Measurements from ENCODE around the gene TM4SF4. TPM values are rescaled to one million over a fixed set of nuclear protein-coding genes. Genes with fewer than 3 reads are reported as not detected.

The TM4SF4 gene
- total RNA-seq, 1 donor from 2014 or later: not detected

- TF ChIP-seq, protein P1, sequence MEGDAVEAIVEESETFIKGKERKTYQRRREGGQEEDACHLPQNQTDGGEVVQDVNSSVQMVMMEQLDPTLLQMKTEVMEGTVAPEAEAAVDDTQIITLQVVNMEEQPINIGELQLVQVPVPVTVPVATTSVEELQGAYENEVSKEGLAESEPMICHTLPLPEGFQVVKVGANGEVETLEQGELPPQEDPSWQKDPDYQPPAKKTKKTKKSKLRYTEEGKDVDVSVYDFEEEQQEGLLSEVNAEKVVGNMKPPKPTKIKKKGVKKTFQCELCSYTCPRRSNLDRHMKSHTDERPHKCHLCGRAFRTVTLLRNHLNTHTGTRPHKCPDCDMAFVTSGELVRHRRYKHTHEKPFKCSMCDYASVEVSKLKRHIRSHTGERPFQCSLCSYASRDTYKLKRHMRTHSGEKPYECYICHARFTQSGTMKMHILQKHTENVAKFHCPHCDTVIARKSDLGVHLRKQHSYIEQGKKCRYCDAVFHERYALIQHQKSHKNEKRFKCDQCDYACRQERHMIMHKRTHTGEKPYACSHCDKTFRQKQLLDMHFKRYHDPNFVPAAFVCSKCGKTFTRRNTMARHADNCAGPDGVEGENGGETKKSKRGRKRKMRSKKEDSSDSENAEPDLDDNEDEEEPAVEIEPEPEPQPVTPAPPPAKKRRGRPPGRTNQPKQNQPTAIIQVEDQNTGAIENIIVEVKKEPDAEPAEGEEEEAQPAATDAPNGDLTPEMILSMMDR (IDR thresholded peaks at IDR 0.05): no peak
- TF ChIP-seq POLR2A (IDR thresholded peaks at IDR 0.05): no peak
- TF ChIP-seq POLR2AphosphoS5 (IDR thresholded peaks at IDR 0.05; ENCODE audit: insufficient read depth in 1 of 2, low read depth in 1 of 2): no peak
- H3K27ac ChIP-seq: no peak overlapping the region
- no peak overlapping the region for H3K4me3 ChIP-seq
- intact Hi-C loops (cut with DNase I): no loop called here
- no peaks in the 10 kb centered on the region for H3K36me3 ChIP-seq
- no peaks in the 10 kb centered on the region for H3K27me3 ChIP-seq
- peaks cover 5% of the 10 kb centered on the region for H3K4me1 ChIP-seq
- no peak for DNase-seq (ENCODE audit: extremely low spot score in 2 of 2)
- no peaks in the 10 kb centered on the region for H3K9me3 ChIP-seq
Observed at GRCh38 chr3:149514471-149514870, 40.0 kb downstream of the TM4SF4 start.

DNA sequence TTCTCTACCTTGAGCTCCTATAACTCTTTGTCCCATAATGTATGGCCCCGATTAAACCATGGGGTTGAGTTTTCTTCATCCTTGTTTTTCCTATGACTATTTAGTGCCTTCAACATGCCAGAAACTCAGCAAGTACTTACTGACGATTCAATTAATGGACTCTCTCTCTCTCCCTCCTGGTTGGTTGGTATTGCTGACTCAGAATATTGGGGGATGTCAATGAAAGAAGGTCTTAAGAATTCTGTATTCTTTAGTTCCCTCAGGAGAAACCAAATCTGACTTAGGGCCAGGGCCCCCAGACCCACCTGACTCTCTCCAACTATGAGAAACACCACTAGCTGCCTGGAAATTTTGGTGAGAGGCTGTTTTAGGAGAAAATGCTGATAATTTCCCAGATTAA, 40.8 kb downstream of the TM4SF4 start:
- TF ChIP-seq POLR2AphosphoS5 (IDR thresholded peaks at IDR 0.05; ENCODE audit: insufficient read depth in 1 of 2, low read depth in 1 of 2) (no peak), POLR2A (IDR thresholded peaks at IDR 0.05) (no peak)
- TF ChIP-seq, protein P1 (IDR thresholded peaks at IDR 0.05): no peak
- intact Hi-C loops (cut with DNase I): no loop called here
- H3K9me3 ChIP-seq: no peaks in the 10 kb centered on the region

GRCh38 chr3:149516920-149517319, 42.4 kb downstream of the TM4SF4 start:
- Histone ChIP-seq H3K27me3 (no peaks in the 10 kb centered on the region), H3K4me1 (peaks cover 5% of the 10 kb centered on the region), H3K4me3 (no peak overlapping the region), H3K9me3 (no peaks in the 10 kb centered on the region), H3K27ac (no peak overlapping the region), H3K36me3 (peaks cover 0 to 4% of the 10 kb centered on the region in 2 donors)
- DNase-seq (ENCODE audit: extremely low spot score in 2 of 2): no peak
- TF ChIP-seq, protein P1 (IDR thresholded peaks at IDR 0.05): no peak
- TF ChIP-seq POLR2AphosphoS5 (IDR thresholded peaks at IDR 0.05; ENCODE audit: insufficient read depth in 1 of 2, low read depth in 1 of 2) (no peak), POLR2A (IDR thresholded peaks at IDR 0.05) (no peak)
- intact Hi-C loops (cut with DNase I): no loop called here

More for the DNA sequence above, 40.8 kb downstream of the TM4SF4 start:
- Histone ChIP-seq H3K4me1 (peaks cover 5% of the 10 kb centered on the region), H3K36me3 (no peaks in the 10 kb centered on the region), H3K27me3 (no peaks in the 10 kb centered on the region), H3K27ac (no peak overlapping the region), H3K4me3 (no peak overlapping the region)
- DNase-seq (ENCODE audit: extremely low spot score in 2 of 2): no peak

DNA sequence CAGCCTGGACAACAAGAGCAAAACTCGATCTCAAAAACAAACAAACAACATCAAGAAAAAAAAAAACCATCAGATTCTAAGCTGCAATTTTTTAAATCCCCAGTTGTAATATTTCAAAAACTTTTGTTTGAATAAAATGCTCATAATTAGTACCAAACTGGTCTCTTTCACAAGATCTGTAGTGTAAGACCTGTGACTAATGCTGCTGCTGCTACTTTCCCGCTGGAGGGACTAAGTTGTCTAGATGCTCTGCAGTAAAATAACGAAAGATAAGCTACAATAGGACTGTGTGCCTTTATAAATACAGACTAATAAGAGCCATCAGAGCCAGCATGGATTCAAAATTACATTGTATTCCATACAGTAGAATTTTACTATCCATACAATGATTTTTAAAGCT, 45.4 kb downstream of the TM4SF4 start:
- H3K9me3 ChIP-seq: no peaks in the 10 kb centered on the region
- H3K36me3 ChIP-seq: peaks cover 0 to 11% of the 10 kb centered on the region in 2 donors
- H3K27ac ChIP-seq: no peak overlapping the region
- intact Hi-C loops (cut with DNase I): no loop called here
- H3K4me1 ChIP-seq: peaks cover 5% of the 10 kb centered on the region
- TF ChIP-seq, protein P1 (IDR thresholded peaks at IDR 0.05): no peak
- TF ChIP-seq POLR2AphosphoS5 (IDR thresholded peaks at IDR 0.05; ENCODE audit: insufficient read depth in 1 of 2, low read depth in 1 of 2) (no peak), POLR2A (IDR thresholded peaks at IDR 0.05) (no peak)
- no peak for DNase-seq (ENCODE audit: extremely low spot score in 2 of 2)
- H3K27me3 ChIP-seq: no peaks in the 10 kb centered on the region
- H3K4me3 ChIP-seq: no peak overlapping the region

- no peak overlapping the region for H3K27ac ChIP-seq
- no peak overlapping the region for H3K4me3 ChIP-seq
- intact Hi-C loops (cut with DNase I): no loop called here
- H3K9me3 ChIP-seq: no peaks in the 10 kb centered on the region
- H3K27me3 ChIP-seq: no peaks in the 10 kb centered on the region
- peaks cover 13% of the 10 kb centered on the region for H3K4me1 ChIP-seq
- TF ChIP-seq, protein P1 (IDR thresholded peaks at IDR 0.05): no peak
- TF ChIP-seq POLR2A (IDR thresholded peaks at IDR 0.05) (no peak), POLR2AphosphoS5 (IDR thresholded peaks at IDR 0.05; ENCODE audit: insufficient read depth in 1 of 2, low read depth in 1 of 2) (no peak)
- peaks cover 0 to 23% of the 10 kb centered on the region in 2 donors for H3K36me3 ChIP-seq
- DNase-seq (ENCODE audit: extremely low spot score in 2 of 2): no peak
Observed at GRCh38 chr3:149523512-149524299, 49.2 kb downstream of the TM4SF4 start.

Measured in vagina (tissue), 2 donors.